NCI-H1092 (cell line): Measurements from ENCODE around the gene SCMH1.
"Not testable (repeated sequence)": the region's sequence is repeated elsewhere in the genome, so short reads cannot be mapped to it uniquely, and the experiment has no call there.

Source experiments
- DNase-seq: peaks from one replicate; lab custom pipeline; 2025; lab: John Stamatoyannopoulos, UW

SCMH1 gene

DNA sequence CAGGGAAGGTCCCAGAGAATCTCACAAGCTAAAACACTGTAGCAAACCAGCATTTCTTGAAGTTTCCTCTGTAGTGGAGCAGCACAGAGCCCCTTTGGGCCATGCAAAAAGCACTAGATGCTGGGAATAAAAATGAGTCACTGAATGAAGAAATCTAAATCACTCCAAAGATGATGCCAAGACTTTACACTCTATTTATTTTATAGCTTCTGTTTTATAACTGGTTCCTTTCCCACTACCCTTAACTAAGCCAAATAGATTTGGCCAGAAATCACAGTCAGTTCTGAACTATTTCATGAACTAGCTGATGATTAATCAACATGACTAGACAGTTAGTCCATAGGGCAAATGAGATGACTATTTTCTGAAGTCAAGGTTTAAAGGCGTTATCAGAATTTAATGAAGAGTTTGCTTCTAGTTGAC lies 89.5 kb downstream of the SCMH1 start:
- DNase-seq = no peak

DNA sequence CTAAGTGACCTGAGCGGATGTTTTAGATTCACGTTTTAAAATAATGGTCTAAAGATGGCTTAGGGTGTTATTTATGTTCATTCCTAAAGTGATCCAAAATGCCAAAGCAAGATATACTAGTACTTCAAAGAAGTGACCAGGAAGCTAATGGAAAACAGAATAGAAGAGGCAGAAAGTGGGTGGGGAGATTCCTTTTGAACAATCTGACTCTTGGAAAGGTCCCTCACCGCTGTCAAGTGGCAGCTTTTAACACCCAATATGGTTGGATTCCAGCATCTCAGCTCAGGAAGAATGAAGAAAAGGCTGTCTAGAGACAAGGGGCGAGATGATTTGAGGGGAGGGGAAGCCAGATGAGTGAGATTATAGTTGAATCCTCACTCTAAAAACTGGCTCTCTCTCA lies 90.3 kb downstream of the SCMH1 start:
- no peak for DNase-seq

GRCh38 chr1:41149570-41149969 lies 92.5 kb downstream of the SCMH1 start:
- no peak for DNase-seq

GRCh38 chr1:41144285-41144684 lies 97.8 kb downstream of the SCMH1 start:
- DNase-seq = no peak

GRCh38 chr1:41138549-41138948 lies 103.6 kb downstream of the SCMH1 start:
- DNase-seq = no peak

DNA sequence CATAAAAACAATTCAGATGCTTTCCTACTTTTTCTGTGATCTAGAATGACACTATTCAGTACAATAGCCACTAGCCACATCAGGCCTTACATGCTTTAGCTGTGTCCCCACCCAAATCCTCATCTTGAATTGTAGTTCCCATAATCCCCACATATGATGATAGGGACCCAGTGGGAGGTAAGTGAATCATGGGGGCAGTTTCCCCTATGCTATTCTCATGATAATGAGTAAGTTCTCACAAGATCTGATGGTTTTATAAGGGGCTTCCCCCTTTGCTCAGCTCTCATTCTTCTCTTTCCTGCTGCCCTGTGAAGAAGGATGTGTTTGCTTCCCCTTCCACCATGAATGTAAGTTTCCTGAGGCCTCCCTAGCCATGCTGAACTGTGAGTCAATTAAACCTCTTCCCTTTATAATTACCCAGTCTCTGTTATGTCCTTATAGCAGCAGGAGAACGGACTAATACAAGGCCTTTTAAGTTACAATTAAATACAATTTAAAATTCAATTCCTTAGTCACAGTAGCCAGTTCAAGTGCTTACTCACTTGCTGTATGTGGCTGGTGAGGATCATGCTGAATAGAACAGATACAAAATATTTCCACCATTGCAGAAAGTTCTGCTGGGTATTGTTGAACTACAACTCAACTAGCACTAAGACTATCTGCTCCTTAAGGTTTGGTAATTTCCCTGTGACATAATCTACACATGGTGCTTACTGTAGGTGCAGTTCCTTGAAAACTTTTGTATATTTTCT lies 106.7 kb downstream of the SCMH1 start:
- DNase-seq = no peak

GRCh38 chr1:41134325-41134724 lies 107.8 kb downstream of the SCMH1 start:
- not testable (repeated sequence) for DNase-seq

DNA sequence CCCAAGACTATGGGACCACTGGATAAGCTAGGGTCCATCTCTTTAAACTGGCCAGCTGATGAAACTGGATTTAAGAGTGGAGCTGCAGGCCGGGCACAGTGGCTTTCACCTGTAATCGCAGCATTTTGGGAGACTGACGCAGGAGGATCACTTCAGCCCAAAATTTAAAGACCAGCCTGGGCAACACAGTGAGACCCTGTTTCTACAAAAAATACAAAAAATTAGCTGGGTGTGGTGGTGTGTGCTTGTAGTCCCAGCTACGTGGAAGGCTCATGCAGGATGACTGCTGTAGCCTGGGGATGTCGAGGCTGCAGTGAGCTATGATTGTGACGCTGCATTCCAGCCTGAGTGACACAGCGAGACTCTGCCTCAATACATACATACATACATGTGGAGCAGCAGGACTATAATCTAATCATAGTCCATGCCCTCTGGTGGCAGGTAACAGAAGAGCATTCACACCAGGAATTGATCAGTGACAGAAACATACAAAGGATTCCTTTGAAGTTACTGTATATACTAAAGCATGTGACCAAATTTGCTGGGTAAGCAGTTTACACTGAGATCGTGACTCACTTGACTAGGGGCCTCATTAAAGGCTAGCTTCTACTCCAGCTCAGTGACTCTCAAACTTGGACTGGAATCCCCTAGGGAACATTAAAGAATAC lies 119.1 kb downstream of the SCMH1 start:
- no peak for DNase-seq

DNA sequence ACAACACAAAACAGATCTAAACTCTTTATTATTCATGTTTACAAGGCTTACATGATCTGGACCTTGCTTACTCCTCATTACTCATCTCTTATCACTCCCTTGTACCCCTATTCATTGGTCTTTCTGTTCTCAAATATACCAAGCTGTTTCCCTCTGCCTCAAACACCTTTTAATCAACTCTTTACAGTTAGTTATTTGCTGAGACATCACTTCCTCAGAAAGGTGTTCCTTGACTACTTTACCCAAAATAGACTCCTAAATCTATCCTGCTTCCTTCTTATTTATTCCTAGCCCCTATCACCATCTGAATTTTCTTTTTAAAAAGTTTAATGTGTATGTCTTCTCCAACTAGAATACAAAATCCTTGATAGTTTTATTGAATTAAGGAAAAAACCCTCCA lies 120.0 kb downstream of the SCMH1 start:
- DNase-seq = no peak

DNA sequence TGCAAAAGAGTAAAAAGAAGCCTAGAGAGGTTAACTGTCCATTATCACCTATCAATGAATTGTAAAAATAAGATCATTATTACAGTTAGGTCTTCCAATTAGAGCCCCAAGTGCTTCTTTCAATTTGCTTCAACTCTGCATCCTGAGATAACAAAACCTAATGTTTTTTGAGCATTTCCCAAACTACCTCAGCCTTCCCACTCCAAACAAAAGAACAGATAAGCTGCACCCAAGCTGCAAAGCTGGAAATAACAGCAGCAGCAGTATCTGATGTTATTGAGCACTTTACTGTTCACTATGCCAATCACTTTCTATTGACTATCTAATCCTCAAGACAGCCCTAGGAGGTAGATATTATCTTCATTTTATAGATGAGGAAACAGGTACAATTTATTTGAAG lies 123.5 kb downstream of the SCMH1 start:
- DNase-seq = no peak

DNA sequence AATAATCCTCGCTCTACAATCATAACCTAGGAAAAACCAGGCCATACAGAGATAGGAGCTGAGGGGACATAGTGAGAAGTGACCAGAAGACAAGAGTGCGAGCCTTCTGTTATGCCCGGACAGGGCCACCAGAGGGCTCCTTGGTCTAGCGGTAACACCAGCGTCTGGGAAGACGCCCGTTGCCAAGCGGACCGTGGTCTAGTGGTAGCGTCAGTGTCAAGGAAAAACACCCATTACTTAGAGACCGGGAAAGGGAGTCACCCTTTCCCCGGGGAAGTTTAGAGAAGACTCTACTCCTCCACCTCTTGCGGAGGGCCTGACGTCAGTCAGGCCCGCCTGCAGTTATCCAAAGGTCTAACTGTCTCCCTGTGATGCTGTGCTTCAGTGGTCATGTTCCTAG lies 124.9 kb downstream of the SCMH1 start:
- not testable (repeated sequence) for DNase-seq

- DNase-seq = no peak
Measured at GRCh38 chr1:41110736-41111135, 131.4 kb downstream of the SCMH1 start.

GRCh38 chr1:41110286-41110685 lies 131.8 kb downstream of the SCMH1 start:
- DNase-seq = no peak

- DNase-seq = no peak
Measured at GRCh38 chr1:41109310-41110197, 132.6 kb downstream of the SCMH1 start.

- no peak for DNase-seq
Measured at GRCh38 chr1:41108696-41109275, 133.3 kb downstream of the SCMH1 start.

- DNase-seq = no peak
Measured at GRCh38 chr1:41103766-41104165, 138.3 kb downstream of the SCMH1 start.

- no peak for DNase-seq
Measured at GRCh38 chr1:41102653-41103052, 139.5 kb downstream of the SCMH1 start.

- no peak for DNase-seq
Measured at GRCh38 chr1:41101950-41102607, 140.0 kb downstream of the SCMH1 start.

GRCh38 chr1:41101076-41101475 lies 141.0 kb downstream of the SCMH1 start:
- DNase-seq = no peak

DNA sequence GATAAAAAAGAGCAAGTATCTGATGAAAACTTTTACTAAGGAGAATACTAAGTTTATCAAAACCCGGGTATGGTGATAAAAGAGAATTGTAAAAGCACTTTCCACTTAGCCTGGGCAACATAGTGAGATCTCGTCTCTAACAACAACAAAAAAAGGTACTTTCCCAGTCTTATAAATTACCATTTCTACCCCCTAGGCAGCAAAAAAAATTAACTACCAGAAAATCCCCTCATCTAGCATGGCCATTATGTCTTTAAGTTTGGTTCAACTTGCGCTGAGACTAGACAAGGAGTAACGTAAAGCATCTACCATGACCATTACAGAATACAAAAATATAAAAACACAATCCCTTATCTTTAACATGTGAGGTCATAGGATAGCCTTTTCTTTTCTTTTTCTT lies 141.9 kb downstream of the SCMH1 start:
- no peak for DNase-seq

DNA sequence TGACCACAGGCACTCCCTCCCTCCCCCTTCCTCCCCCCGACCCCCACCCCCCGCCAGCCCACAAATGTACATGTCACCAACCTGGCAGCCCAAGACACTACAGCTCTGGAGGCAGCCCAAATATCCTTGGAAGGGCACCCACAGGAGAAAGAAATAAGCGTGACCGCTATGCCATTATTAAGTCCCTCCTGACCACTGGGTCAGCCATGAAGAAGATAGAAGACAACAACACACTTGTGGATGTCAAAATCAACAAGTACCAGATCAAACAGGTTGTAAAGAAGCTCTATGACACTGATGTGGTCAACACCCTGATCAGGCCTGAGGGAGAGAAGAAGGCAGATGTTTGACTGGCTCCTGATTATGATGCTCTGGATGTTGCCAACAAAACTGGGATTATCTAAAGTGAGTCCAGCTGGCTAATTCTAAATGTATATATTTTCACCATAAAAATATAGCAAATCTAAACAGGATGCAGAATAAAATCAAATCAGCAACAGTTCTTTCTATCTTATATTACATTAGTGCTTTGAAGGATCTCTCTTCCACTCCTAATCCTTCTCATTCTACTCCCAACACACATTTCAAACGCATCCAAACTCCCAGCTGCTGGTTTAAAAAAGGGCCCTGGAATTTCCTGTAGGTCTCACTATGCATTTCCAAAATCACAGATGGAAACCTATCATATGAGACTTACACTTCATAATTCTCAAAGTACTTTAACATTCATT lies 143.2 kb downstream of the SCMH1 start:
- no peak for DNase-seq
